ENCODE measurements around the gene FGF14.

DNA sequence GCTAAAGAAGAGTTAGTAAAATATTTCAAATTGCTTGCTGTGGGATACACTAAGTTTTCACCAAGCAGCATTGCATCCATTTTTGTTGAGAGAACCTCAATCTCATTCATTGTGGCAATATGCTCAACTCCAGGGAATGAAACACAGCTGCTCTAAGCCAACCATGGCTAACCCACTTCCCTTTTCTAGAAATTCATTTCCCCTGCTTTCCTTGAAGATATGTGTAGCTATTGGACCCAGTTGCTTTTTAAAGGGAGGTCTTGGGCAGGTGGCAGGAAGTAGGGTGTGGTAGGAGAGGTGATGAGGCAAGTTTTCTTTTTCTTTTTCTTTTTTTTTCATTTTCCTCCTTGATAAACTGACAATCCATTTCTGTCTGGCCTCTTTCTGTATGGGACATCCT lies 452.2 kb downstream of the FGF14 start:
- TF ChIP-seq CTCF (conservative IDR thresholded peaks at IDR 0.05) (no peak), ZFX (IDR thresholded peaks at IDR 0.05) (no peak)

All from C4-2B (cell line).